ENCODE measurements around the gene DDRGK1. TPM values are rescaled to one million over a fixed set of nuclear protein-coding genes. Genes with fewer than 3 reads are reported as not detected.

DDRGK1 gene
- total RNA-seq, 1 experiment from 2014 or later: 97.7 TPM

GRCh38 chr20:3150908-3151307 is 53.6 kb downstream of the DDRGK1 start:
- Histone ChIP-seq H3K9me3 (ENCODE audit: low read length) (no peaks in the 10 kb centered on the region), H3K36me3 (ENCODE audit: low read depth, low read length) (peaks cover 59% of the 10 kb centered on the region), H2AFZ (ENCODE audit: low read length) (no peak overlapping the region), H3K27ac (ENCODE audit: low read length) (no peak overlapping the region), H3K9ac (ENCODE audit: low read length) (no peak overlapping the region), H3K4me3 (ENCODE audit: low read length) (no peak overlapping the region), H4K20me1 (ENCODE audit: low read length) (peaks cover 46% of the 10 kb centered on the region), H3K4me1 (ENCODE audit: insufficient read depth, low read length) (no peaks in the 10 kb centered on the region), H3F3A (ENCODE audit: low read length, unreplicated experiment) (no peaks in the 10 kb centered on the region), H3K27me3 (ENCODE audit: low read length) (no peaks in the 10 kb centered on the region), H3K79me2 (ENCODE audit: low read length) (peaks cover 93% of the 10 kb centered on the region), H3K4me2 (ENCODE audit: low read length) (no peak overlapping the region), H3K9me2 (replicated peaks; ENCODE audit: low read length) (no peaks in the 10 kb centered on the region)
- no peak for DNase-seq
- TF ChIP-seq, protein P1, sequence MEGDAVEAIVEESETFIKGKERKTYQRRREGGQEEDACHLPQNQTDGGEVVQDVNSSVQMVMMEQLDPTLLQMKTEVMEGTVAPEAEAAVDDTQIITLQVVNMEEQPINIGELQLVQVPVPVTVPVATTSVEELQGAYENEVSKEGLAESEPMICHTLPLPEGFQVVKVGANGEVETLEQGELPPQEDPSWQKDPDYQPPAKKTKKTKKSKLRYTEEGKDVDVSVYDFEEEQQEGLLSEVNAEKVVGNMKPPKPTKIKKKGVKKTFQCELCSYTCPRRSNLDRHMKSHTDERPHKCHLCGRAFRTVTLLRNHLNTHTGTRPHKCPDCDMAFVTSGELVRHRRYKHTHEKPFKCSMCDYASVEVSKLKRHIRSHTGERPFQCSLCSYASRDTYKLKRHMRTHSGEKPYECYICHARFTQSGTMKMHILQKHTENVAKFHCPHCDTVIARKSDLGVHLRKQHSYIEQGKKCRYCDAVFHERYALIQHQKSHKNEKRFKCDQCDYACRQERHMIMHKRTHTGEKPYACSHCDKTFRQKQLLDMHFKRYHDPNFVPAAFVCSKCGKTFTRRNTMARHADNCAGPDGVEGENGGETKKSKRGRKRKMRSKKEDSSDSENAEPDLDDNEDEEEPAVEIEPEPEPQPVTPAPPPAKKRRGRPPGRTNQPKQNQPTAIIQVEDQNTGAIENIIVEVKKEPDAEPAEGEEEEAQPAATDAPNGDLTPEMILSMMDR (conservative IDR thresholded peaks at IDR 0.05; ENCODE audit: low read depth, low read length): no peak
- TF ChIP-seq EZH2phosphoT487 (IDR thresholded peaks at IDR 0.05; ENCODE audit: borderline replicate concordance, low read length): no peak
- TF ChIP-seq EZH2 (IDR thresholded peaks at IDR 0.05; ENCODE audit: low read length, unreplicated experiment): no peak
- BruUV-seq (replicated peaks): no TSS peak
- CTCF ChIA-PET: no interaction called here
- ATAC-seq: no peak
- POLR2A ChIA-PET (ENCODE audit: unreplicated experiment): no interaction called here
- intact Hi-C loops (cut with micrococcal nuclease): no loop called here

DNA sequence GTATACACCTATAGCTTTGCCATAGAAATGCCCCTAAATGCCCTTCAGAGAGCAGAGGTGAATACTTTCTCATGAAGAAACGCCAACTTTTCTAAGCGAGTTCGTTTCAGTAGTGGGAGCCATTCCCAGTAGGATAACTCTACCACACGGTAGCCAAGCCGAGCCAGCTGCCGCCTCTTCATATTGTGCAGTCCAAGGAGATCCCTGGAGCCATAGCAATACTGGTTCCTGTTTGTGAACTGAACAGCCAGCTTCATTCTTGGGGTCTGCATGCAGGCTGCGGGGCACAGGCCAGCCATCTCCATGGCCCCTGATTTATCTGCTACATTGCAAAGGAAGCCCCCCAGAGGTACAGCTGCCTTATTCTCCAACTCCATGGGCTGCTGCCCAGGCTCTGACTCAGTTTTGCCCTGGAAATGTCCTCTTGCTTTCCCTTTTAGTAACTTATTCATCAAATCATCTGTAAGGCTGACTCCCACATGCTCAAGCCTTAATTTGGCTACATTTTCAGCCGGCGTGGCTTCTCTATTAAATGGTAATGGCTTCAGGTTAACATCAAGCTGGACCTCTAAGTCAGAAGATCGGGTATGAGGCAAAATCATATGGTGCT is 57.6 kb downstream of the DDRGK1 start:
- Histone ChIP-seq H3K9me2 (replicated peaks; ENCODE audit: low read length) (no peaks in the 10 kb centered on the region), H3K36me3 (ENCODE audit: low read depth, low read length) (peaks cover 39% of the 10 kb centered on the region), H3K27me3 (ENCODE audit: low read length) (no peaks in the 10 kb centered on the region), H3K9me3 (ENCODE audit: low read length) (no peaks in the 10 kb centered on the region), H3K79me2 (ENCODE audit: low read length) (peaks cover 64% of the 10 kb centered on the region), H3K4me3 (ENCODE audit: low read length) (no peak overlapping the region), H4K20me1 (ENCODE audit: low read length) (peaks cover 37% of the 10 kb centered on the region), H3K27ac (ENCODE audit: low read length) (no peak overlapping the region), H3K4me1 (ENCODE audit: insufficient read depth, low read length) (no peaks in the 10 kb centered on the region), H3K9ac (ENCODE audit: low read length) (no peak overlapping the region), H3F3A (ENCODE audit: low read length, unreplicated experiment) (no peaks in the 10 kb centered on the region), H2AFZ (ENCODE audit: low read length) (no peak overlapping the region), H3K4me2 (ENCODE audit: low read length) (no peak overlapping the region)
- ATAC-seq: no peak
- ChIA-PET POLR2A (ENCODE audit: unreplicated experiment) (no interaction called here), CTCF (no interaction called here)
- DNase-seq: no peak
- TSS peak; percentile 11 for BruUV-seq (replicated peaks)
- TF ChIP-seq EZH2 (IDR thresholded peaks at IDR 0.05; ENCODE audit: low read length, unreplicated experiment) (no peak), EZH2phosphoT487 (IDR thresholded peaks at IDR 0.05; ENCODE audit: borderline replicate concordance, low read length) (no peak)
- TF ChIP-seq, protein P1 (conservative IDR thresholded peaks at IDR 0.05; ENCODE audit: low read depth, low read length): no peak
- intact Hi-C loops (cut with micrococcal nuclease): no loop called here

GRCh38 chr20:3141757-3142156 is 62.7 kb downstream of the DDRGK1 start:
- no peaks in the 10 kb centered on the region for H3K9me3 ChIP-seq (ENCODE audit: low read length)
- DNase-seq (no peak), ATAC-seq (no peak)
- no peak overlapping the region for H2AFZ ChIP-seq (ENCODE audit: low read length)
- no peaks in the 10 kb centered on the region for H3K27me3 ChIP-seq (ENCODE audit: low read length)
- no peak overlapping the region for H3K27ac ChIP-seq (ENCODE audit: low read length)
- BruUV-seq (replicated peaks): no TSS peak
- no peaks in the 10 kb centered on the region for H3F3A ChIP-seq (ENCODE audit: low read length, unreplicated experiment)
- intact Hi-C loops (cut with micrococcal nuclease): no loop called here
- peaks cover 19% of the 10 kb centered on the region for H3K79me2 ChIP-seq (ENCODE audit: low read length)
- no peaks in the 10 kb centered on the region for H3K4me1 ChIP-seq (ENCODE audit: insufficient read depth, low read length)
- H4K20me1 ChIP-seq (ENCODE audit: low read length): 0 out of 2 replicates have a peak, but pooled peaks cover 3% of the 10 kb centered on the region
- ChIA-PET POLR2A (ENCODE audit: unreplicated experiment) (no interaction called here), CTCF (no interaction called here)
- H3K4me2 ChIP-seq (ENCODE audit: low read length): no peak overlapping the region
- no peaks in the 10 kb centered on the region for H3K9me2 ChIP-seq (replicated peaks; ENCODE audit: low read length)
- H3K36me3 ChIP-seq (ENCODE audit: low read depth, low read length): 0 out of 2 replicates have a peak, but pooled peaks cover 3% of the 10 kb centered on the region
- no peak overlapping the region for H3K9ac ChIP-seq (ENCODE audit: low read length)
- H3K4me3 ChIP-seq (ENCODE audit: low read length): no peak overlapping the region
- no peak for TF ChIP-seq EZH2 (IDR thresholded peaks at IDR 0.05; ENCODE audit: low read length, unreplicated experiment)
- TF ChIP-seq, protein P1 (conservative IDR thresholded peaks at IDR 0.05; ENCODE audit: low read depth, low read length): no peak
- no peak for TF ChIP-seq EZH2phosphoT487 (IDR thresholded peaks at IDR 0.05; ENCODE audit: borderline replicate concordance, low read length)
